Neural crest cell (in vitro differentiated cells): ENCODE results near the gene SERBP1. TPM values are rescaled to one million over a fixed set of nuclear protein-coding genes. Genes with fewer than 3 reads are reported as not detected.

Experiments used
- DNase-seq: peaks from one replicate; pipeline ENCODE4 v3.0.0; 2021; ENCODE audit warnings: low read depth, mixed read lengths, low spot score
- H3K27ac Mint-ChIP-seq: one replicate; pipeline ENCODE4 v1.8.0; 2021; ENCODE audit warnings: mild to moderate bottlenecking, mixed read lengths; ENCODE audit not compliant: unreplicated experiment
- H3K27me3 Mint-ChIP-seq: 2 replicates; pipeline ENCODE4 v1.8.0; 2021; ENCODE audit warnings: low read depth, mild to moderate bottlenecking, mixed read lengths
- H3K36me3 Mint-ChIP-seq: 2 replicates; pipeline ENCODE4 v1.8.0; 2021; ENCODE audit warnings: low read depth, mild to moderate bottlenecking, mixed read lengths
- H3K4me1 Mint-ChIP-seq: 2 replicates; pipeline ENCODE4 v1.8.0; 2021; ENCODE audit warnings: mixed read lengths
- H3K4me3 Mint-ChIP-seq: one replicate; pipeline ENCODE4 v1.8.0; 2021; ENCODE audit warnings: mild to moderate bottlenecking, mixed read lengths
- H3K9me3 Mint-ChIP-seq: 2 replicates; pipeline ENCODE4 v1.8.0; 2021; ENCODE audit warnings: mixed read lengths
- total RNA-seq: library from RNA; stranded (reverse); gene quantifications from 2 replicates; pipeline ENCODE4 v1.2.1, GENCODE V29; 2021
- TF ChIP-seq, protein P1 (sequence below): fragments of 200-600 bp; sonication (generic); conservative IDR thresholded peaks from 2 replicates; pipeline ENCODE4 v1.5.0; 2021; ENCODE audit warnings: antibody characterized with exemption, mild to moderate bottlenecking

Gene SERBP1
- total RNA-seq, 1 donor from 2014 or later: 370 TPM

DNA sequence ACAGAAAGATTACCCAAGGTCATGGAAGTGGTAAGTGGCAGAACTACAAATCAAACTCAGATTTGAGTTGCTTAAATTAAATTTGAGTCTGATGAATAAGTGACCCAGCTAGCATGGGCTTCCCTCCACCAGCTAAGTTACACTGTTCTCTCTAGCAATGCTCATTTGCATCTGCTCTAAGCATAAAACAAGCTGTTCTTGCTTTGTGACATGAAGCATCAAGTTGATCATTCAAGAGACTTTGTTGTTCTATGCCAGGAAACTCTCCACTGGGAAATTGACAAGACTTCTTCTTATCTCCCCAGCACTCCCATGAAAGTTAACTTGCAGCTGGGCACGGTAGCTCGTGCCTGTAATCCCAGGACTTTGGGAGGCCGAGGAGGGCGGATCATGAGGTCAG, 49.0 kb downstream of the SERBP1 start:
- TF ChIP-seq, protein P1, sequence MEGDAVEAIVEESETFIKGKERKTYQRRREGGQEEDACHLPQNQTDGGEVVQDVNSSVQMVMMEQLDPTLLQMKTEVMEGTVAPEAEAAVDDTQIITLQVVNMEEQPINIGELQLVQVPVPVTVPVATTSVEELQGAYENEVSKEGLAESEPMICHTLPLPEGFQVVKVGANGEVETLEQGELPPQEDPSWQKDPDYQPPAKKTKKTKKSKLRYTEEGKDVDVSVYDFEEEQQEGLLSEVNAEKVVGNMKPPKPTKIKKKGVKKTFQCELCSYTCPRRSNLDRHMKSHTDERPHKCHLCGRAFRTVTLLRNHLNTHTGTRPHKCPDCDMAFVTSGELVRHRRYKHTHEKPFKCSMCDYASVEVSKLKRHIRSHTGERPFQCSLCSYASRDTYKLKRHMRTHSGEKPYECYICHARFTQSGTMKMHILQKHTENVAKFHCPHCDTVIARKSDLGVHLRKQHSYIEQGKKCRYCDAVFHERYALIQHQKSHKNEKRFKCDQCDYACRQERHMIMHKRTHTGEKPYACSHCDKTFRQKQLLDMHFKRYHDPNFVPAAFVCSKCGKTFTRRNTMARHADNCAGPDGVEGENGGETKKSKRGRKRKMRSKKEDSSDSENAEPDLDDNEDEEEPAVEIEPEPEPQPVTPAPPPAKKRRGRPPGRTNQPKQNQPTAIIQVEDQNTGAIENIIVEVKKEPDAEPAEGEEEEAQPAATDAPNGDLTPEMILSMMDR: no peak
- H3K9me3 Mint-ChIP-seq: peaks cover 19% of the 10 kb centered on the region
- H3K36me3 Mint-ChIP-seq: peaks cover 24% of the 10 kb centered on the region
- no peak for DNase-seq
- H3K4me3 Mint-ChIP-seq: no peak overlapping the region
- no peak overlapping the region for H3K27ac Mint-ChIP-seq
- peaks cover 11% of the 10 kb centered on the region for H3K4me1 Mint-ChIP-seq
- no peaks in the 10 kb centered on the region for H3K27me3 Mint-ChIP-seq

DNA sequence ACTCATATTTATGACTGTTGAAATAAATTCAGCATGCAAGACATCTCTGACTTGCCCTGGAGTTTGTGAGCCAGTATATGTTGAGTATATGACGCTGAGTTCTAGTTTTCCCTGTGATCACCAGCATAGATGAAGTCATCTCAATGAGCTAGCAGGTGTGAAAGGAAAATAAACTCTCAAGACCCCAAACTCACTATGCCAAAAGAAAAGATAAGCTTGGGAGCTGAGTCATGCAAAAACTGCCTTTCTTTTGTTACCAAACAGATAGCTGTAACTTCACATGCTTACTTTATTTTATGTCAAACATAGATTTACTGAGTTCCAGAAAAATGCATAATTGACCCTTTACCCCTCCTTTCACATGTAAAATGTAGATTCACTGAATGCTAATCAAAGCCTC, 52.9 kb downstream of the SERBP1 start:
- no peak overlapping the region for H3K27ac Mint-ChIP-seq
- no peak for DNase-seq
- peaks cover 18% of the 10 kb centered on the region for H3K4me1 Mint-ChIP-seq
- H3K9me3 Mint-ChIP-seq: peaks cover 2% of the 10 kb centered on the region
- TF ChIP-seq, protein P1: no peak
- H3K36me3 Mint-ChIP-seq: peaks cover 3% of the 10 kb centered on the region
- H3K27me3 Mint-ChIP-seq: no peaks in the 10 kb centered on the region
- H3K4me3 Mint-ChIP-seq: no peak overlapping the region

DNA sequence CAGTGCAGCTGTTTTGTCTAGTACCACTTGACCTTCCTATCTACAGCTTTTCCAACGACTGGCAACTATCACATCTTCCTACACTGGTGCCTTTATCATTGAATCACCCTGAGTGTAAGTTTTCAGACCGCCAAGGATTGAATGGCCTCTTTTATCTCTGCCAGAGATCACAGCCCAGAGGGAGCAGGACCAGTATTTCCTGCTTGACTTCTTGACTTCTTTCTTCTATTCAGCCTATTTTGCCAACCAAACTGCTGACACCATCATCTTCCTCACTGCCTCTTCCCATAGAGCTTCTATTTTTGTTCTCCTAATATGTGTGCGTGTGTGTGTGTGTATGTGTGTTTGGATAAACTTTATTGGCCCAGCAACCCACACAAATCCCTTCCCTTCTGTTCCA, 53.8 kb downstream of the SERBP1 start:
- no peak overlapping the region for H3K4me3 Mint-ChIP-seq

DNA sequence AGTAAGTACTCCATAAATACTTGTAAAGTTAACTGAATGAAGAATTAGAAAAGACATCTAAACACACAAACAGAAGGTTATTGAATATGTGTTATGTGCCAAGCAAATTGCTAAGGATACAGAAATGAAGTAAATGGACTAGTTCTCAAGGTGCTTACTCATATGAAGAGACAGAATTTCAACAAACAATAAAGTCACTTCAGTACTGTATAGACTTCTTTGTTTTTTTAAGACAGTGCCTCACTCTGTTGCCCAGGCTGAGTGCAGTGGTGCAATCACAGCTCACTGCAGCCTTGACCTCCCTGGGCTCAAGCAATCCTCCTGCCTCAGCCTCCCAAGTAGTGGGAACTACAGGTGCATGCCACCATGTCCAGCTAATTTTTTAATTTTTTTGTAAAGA, 57.3 kb downstream of the SERBP1 start:
- no peak for DNase-seq
- Mint-ChIP-seq H3K9me3 (no peaks in the 10 kb centered on the region), H3K27me3 (no peaks in the 10 kb centered on the region), H3K27ac (no peak overlapping the region), H3K4me1 (peaks cover 24% of the 10 kb centered on the region), H3K4me3 (no peak overlapping the region), H3K36me3 (no peaks in the 10 kb centered on the region)
- TF ChIP-seq, protein P1: no peak

More for the DNA sequence above, 53.8 kb downstream of the SERBP1 start:
- H3K36me3 Mint-ChIP-seq: no peaks in the 10 kb centered on the region
- DNase-seq: no peak
- peaks cover 24% of the 10 kb centered on the region for H3K4me1 Mint-ChIP-seq
- no peaks in the 10 kb centered on the region for H3K27me3 Mint-ChIP-seq
- TF ChIP-seq, protein P1: no peak
- H3K27ac Mint-ChIP-seq: no peak overlapping the region
- H3K9me3 Mint-ChIP-seq: no peaks in the 10 kb centered on the region

DNA sequence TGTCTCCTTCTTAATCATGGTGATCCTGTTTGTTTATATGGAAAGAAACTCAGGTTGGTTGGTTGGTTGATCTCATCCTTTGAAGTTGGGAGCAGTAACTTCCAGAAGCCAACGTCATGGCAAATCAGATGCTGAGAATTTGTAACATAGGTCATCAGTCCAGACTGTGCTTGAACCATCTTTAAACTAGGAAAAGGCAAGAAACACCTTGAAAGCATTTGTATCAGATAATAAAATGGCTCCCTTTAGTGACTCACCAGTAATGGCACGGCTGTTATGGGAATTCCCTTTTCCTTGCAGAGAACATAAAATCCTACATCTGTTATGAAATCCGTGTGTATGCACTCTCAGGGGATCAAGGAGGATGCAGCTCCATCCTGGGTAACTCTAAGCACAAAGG, 58.1 kb downstream of the SERBP1 start:
- Mint-ChIP-seq H3K4me3 (no peak overlapping the region), H3K36me3 (no peaks in the 10 kb centered on the region), H3K9me3 (no peaks in the 10 kb centered on the region), H3K27me3 (no peaks in the 10 kb centered on the region), H3K4me1 (peaks cover 23% of the 10 kb centered on the region), H3K27ac (no peak overlapping the region)
- TF ChIP-seq, protein P1: no peak
- DNase-seq: no peak

DNA sequence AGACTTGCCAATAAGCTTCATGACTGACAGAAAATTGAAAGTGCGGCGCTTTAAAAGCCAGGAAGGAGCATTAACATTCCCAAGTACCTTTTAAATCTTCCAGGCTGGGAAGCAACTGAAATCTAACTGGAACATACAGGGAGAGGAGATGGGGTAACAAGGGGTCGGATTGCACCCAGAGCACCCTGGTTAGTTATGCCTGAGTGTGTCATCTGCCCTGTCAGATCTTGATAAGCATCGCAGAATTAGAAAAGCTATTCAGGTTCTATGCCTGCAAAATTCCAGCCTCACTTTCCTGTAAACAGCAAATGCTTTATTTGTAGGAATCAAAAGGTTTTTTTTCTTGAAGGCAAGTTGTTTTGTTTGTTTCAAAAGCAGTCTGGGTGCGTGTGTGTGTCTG, 58.5 kb downstream of the SERBP1 start:
- H3K4me1 Mint-ChIP-seq: peaks cover 19% of the 10 kb centered on the region
- no peak for DNase-seq
- H3K27ac Mint-ChIP-seq: no peak overlapping the region
- no peak overlapping the region for H3K4me3 Mint-ChIP-seq
- no peaks in the 10 kb centered on the region for H3K27me3 Mint-ChIP-seq
- no peaks in the 10 kb centered on the region for H3K9me3 Mint-ChIP-seq
- no peaks in the 10 kb centered on the region for H3K36me3 Mint-ChIP-seq
- TF ChIP-seq, protein P1: no peak
